Body of pancreas (tissue), 4 donors: Measurements from ENCODE around the gene OR8G5. TPM values are rescaled to one million over a fixed set of nuclear protein-coding genes. Genes with fewer than 3 reads are reported as not detected.

Experiments used
- ATAC-seq: fragments of 150-250 bp; one replicate; pipeline ENCODE4 v1.9.1; 2016
- DNase-seq, 4 donors: peaks; one replicate each; pipeline ENCODE4 v3.0.0-alpha.2; 2019
- H3K27ac ChIP-seq, 4 donors: fragments of 200-600 bp; sonication (generic); 1 replicate in 3 of 4; 2 replicates in 1 of 4; pipeline versions ENCODE4 v1.5.1 to v1.6.1; 2016 to 2019; ENCODE audit warnings: mild to moderate bottlenecking in 1 of 4, mixed read lengths in 1 of 4, moderate library complexity in 1 of 4
- H3K27me3 ChIP-seq, 2 donors: fragments of 200-600 bp; sonication (generic); one replicate each; pipeline ENCODE4 v1.6.0; 2016; ENCODE audit warnings: mild to moderate bottlenecking in 1 of 2
- H3K36me3 ChIP-seq, 2 donors: fragments of 200-600 bp; sonication (generic); replicated peaks in 1 of 2; 2 replicates each; pipeline ENCODE4 v1.5.1; 2016; ENCODE audit warnings: low read depth in 2 of 2; ENCODE audit not compliant: insufficient read depth in 1 of 2
- H3K4me1 ChIP-seq: fragments of 200-600 bp; sonication (generic); one replicate; pipeline ENCODE4 v1.6.0; 2016
- H3K4me3 ChIP-seq, 2 donors: fragments of 200-600 bp; sonication (generic); 1 replicate in 1 of 2; 2 replicates in 1 of 2; pipeline ENCODE4 v1.5.1; 2016 to 2019
- H3K9me3 ChIP-seq, 3 donors: fragments of 200-600 bp; sonication (generic); 1 replicate in 2 of 3; 2 replicates in 1 of 3; pipeline ENCODE4 v1.5.1; 2016
- CTCF ChIP-seq, 7 experiments: fragments of 450-650 bp in 4 of 7; fragments of 200-600 bp in 3 of 7; sonication (generic) in 3 of 7; IDR thresholded peaks; one replicate each; pipeline ENCODE4 v1.5.1; 2016 to 2019; ENCODE audit warnings: antibody characterized with exemption in 7 of 7
- POLR2A ChIP-seq, 3 donors: fragments of 450-650 bp; IDR thresholded peaks; one replicate each; pipeline ENCODE4 v1.6.1; 2016; ENCODE audit warnings: antibody characterized with exemption in 3 of 3, mild to moderate bottlenecking in 2 of 3
- whole genome bisulfite sequencing, 2 donors: methylation state at CpG; one replicate each; pipeline ENCODE4 v1.1.5; 2017; 5-methylcytosine and 5-hydroxymethylcytosine counted together
- intact Hi-C: fragments of 100-400 bp; cut with DNase I; formaldehyde crosslinking; loops from one replicate; pipeline ENCODE4 v1.15.1; 2023
- total RNA-seq, 2 donors: library from RNA; depleted of rRNA; stranded (reverse); fragments of >200 nt; gene quantifications; one replicate each; pipeline ENCODE4 v1.1.0, GENCODE V29; 2016

OR8G5 gene
- total RNA-seq, 2 donors from 2014 or later, result not detected

GRCh38 chr11:124313131-124313530 lies 57.0 kb downstream of the OR8G5 start:
- TF ChIP-seq CTCF (IDR thresholded peaks at IDR 0.05), result no peak
- TF ChIP-seq POLR2A (IDR thresholded peaks at IDR 0.05), result no peak
- H3K27me3 ChIP-seq, result no peaks in the 10 kb centered on the region
- H3K27ac ChIP-seq, result no peak overlapping the region
- no peaks in the 10 kb centered on the region for H3K36me3 ChIP-seq
- ATAC-seq (no peak), DNase-seq (no peak)
- H3K4me1 ChIP-seq, result peaks cover 16% of the 10 kb centered on the region
- 93% methylated on average over 4 of the region's 4 CpGs for WGBS, 2 donors
- no peak overlapping the region for H3K4me3 ChIP-seq
- intact Hi-C loops, result no loop called here
- no peaks in the 10 kb centered on the region for H3K9me3 ChIP-seq

GRCh38 chr11:124313849-124314248 lies 57.7 kb downstream of the OR8G5 start, which contains the start of gene OR8D1:
Gene OR8D1 (minus strand): TSS chr11:124313949. CDS start chr11:124310766, 3,183 bp downstream.
- intact Hi-C loops, result no loop called here
- ATAC-seq, result no peak
- 84 to 91% methylated on average over 2 of the region's 2 CpGs for WGBS, 2 donors

GRCh38 chr11:124315052-124315451 lies 58.9 kb downstream of the OR8G5 start:
- intact Hi-C loops, result no loop called here
- H3K4me3 ChIP-seq, result no peak overlapping the region
- DNase-seq (no peak), ATAC-seq (no peak)
- no peaks in the 10 kb centered on the region for H3K27me3 ChIP-seq
- H3K9me3 ChIP-seq, result no peaks in the 10 kb centered on the region
- peaks cover 16% of the 10 kb centered on the region for H3K4me1 ChIP-seq
- WGBS, 2 donors, result 55 to 62% methylated on average over 3 of the region's 3 CpGs
- no peak for TF ChIP-seq POLR2A (IDR thresholded peaks at IDR 0.05)
- no peak for TF ChIP-seq CTCF (IDR thresholded peaks at IDR 0.05)
- no peak overlapping the region for H3K27ac ChIP-seq
- no peaks in the 10 kb centered on the region for H3K36me3 ChIP-seq

More at GRCh38 chr11:124313849-124314248, 57.7 kb downstream of the OR8G5 start, which contains the start of gene OR8D1:
- Histone ChIP-seq H3K9me3 (no peaks in the 10 kb centered on the region), H3K36me3 (no peaks in the 10 kb centered on the region), H3K27me3 (no peaks in the 10 kb centered on the region), H3K27ac (no peak within 1 kb of the TSS), H3K4me3 (no peak within 1 kb of the TSS), H3K4me1 (peaks cover 16% of the 10 kb centered on the region)
- no peak for TF ChIP-seq POLR2A (IDR thresholded peaks at IDR 0.05)
- TF ChIP-seq CTCF (IDR thresholded peaks at IDR 0.05), result no peak
- DNase-seq, result no peak

Other genes starting within 250 kb of the OR8G5 start
- 1 to 10 TPM in 1 of 2 donors, under 1 TPM in 1; 0.52 to 5.3 TPM for gene OR10G4, start 243.4 kb upstream of the OR8G5 start, total RNA-seq
- gene OR10G9, start 233.4 kb upstream of the OR8G5 start, total RNA-seq, result not detected
- not detected for gene OR10G8, start 229.6 kb upstream of the OR8G5 start, total RNA-seq
- not detected for gene OR10G7, start 215.1 kb upstream of the OR8G5 start, total RNA-seq
- gene VWA5A, start 140.9 kb upstream of the OR8G5 start, total RNA-seq, result 10 to 100 TPM; 18.9 to 37.2 TPM
- gene OR10D3, start 73.0 kb upstream of the OR8G5 start, total RNA-seq, result not detected
- not detected for gene OR8G1, start 15.3 kb upstream of the OR8G5 start, total RNA-seq
- gene OR8D1, start 57.6 kb downstream of the OR8G5 start, total RNA-seq, result not detected
- gene OR8D2, start 63.8 kb downstream of the OR8G5 start, total RNA-seq, result not detected
- gene OR8B2, start 128.1 kb downstream of the OR8G5 start, total RNA-seq, result not detected
- gene OR8B3, start 142.6 kb downstream of the OR8G5 start, total RNA-seq, result not detected
- not detected for gene OR8B4, start 168.5 kb downstream of the OR8G5 start, total RNA-seq
- not detected for gene OR8B8, start 189.3 kb downstream of the OR8G5 start, total RNA-seq